GM12878 (cell line): ENCODE data around the gene UFC1. TPM values are rescaled to one million over a fixed set of nuclear protein-coding genes. Genes with fewer than 3 reads are reported as not detected.

Experiments used
- ATAC-seq: fragments of 200-7000 bp; cut with Tn5 transposase; 3 replicates; pipeline ENCODE4 v1.9.1; 2020; ENCODE audit warnings: mild to moderate bottlenecking, moderate library complexity
- BruUV-seq: library from RNA; stranded (reverse); fragments of 400-500 nt; replicated peaks from 2 replicates; lab custom pipeline; 2021; lab: Mats Ljungman, UMichigan
- CTCF ChIA-PET: fragments of 300-600 bp; sonication (Branson Sonifier 250); formaldehyde crosslinking; extraction: SDS; loops from one replicate; lab custom pipeline; 2021; ENCODE audit warnings: inconsistent platforms; lab: Yijun Ruan, JAX
- POLR2A ChIA-PET: fragments of 350-600 bp; formaldehyde crosslinking; extraction: SDS; loops from one replicate; lab custom pipeline; 2021; ENCODE audit warnings: inconsistent platforms; lab: Charles Lee
- RAD21 ChIA-PET: fragments of 300-600 bp; sonication (Branson Sonifier 250); formaldehyde crosslinking; loops from one replicate; lab custom pipeline; 2023; ENCODE audit warnings: antibody characterized with exemption; ENCODE audit not compliant: unreplicated experiment; lab: Charles Lee
- SMC1A ChIA-PET: fragments of 300-600 bp; sonication (Branson Sonifier 250); formaldehyde crosslinking; loops from one replicate; lab custom pipeline; 2023; ENCODE audit not compliant: unreplicated experiment, uncharacterized antibody; lab: Charles Lee
- DNase-seq: peaks from one replicate; pipeline ENCODE4 v3.0.0-alpha.2; 2011; ENCODE audit warnings: low read depth, low spot score
- FAIRE-seq: peaks from 3 replicates; lab custom pipeline; 2011; peaks lifted over from hg19 to GRCh38; lab: Jason Lieb, UNC
- H2AFZ ChIP-seq: 2 replicates; pipeline ENCODE4 v1.6.0; 2011; ENCODE audit warnings: low read depth, low read length, control low read depth; ENCODE audit not compliant: control insufficient read depth
- H3K27ac ChIP-seq: 2 replicates; pipeline ENCODE4 v1.5.1; 2011; ENCODE audit warnings: control low read depth; ENCODE audit not compliant: control insufficient read depth, insufficient read depth
- H3K27me3 ChIP-seq, 2 experiments: replicated peaks in 1 of 2; 2 replicates each; pipeline versions ENCODE4 v1.6.0 to v1.6.1; 2011; ENCODE audit warnings: low read length in 1 of 2; ENCODE audit not compliant: control insufficient read depth in 2 of 2, insufficient read depth in 2 of 2
- H3K36me3 ChIP-seq, 2 experiments: 2 replicates each; pipeline ENCODE4 v1.5.1; 2011; ENCODE audit warnings: low read length in 1 of 2; ENCODE audit not compliant: control insufficient read depth in 2 of 2, insufficient read depth in 2 of 2
- H3K4me1 ChIP-seq: 2 replicates; pipeline ENCODE4 v1.6.1; 2011; ENCODE audit warnings: mild to moderate bottlenecking, low read length, moderate library complexity, mixed read lengths; ENCODE audit not compliant: control insufficient read depth, insufficient read depth
- H3K4me2 ChIP-seq: 2 replicates; pipeline ENCODE4 v1.6.0; 2011; ENCODE audit warnings: control low read depth; ENCODE audit not compliant: control insufficient read depth, insufficient read depth
- H3K4me3 ChIP-seq: fragments of 200-600 bp; sonication (generic); 2 replicates; pipeline ENCODE4 v1.5.1; 2016
- H3K79me2 ChIP-seq: 2 replicates; pipeline ENCODE4 v1.6.0; 2011; ENCODE audit warnings: low read length; ENCODE audit not compliant: control insufficient read depth, insufficient read depth
- H3K9ac ChIP-seq: 2 replicates; pipeline ENCODE4 v1.8.0; 2011; ENCODE audit warnings: low read length, control low read depth, mixed read lengths; ENCODE audit not compliant: control insufficient read depth, insufficient read depth
- H3K9me3 ChIP-seq: replicated peaks from 3 replicates; pipeline ENCODE4 v1.5.1; 2011; ENCODE audit warnings: mild to moderate bottlenecking, low read length; ENCODE audit not compliant: control insufficient read depth, insufficient read depth
- H4K20me1 ChIP-seq: 2 replicates; pipeline ENCODE4 v1.6.0; 2011; ENCODE audit not compliant: control insufficient read depth, insufficient read depth
- BMI1 ChIP-seq: fragments of 450-650 bp; IDR thresholded peaks from 2 replicates; pipeline ENCODE4 v1.6.1; 2016; ENCODE audit warnings: mild to moderate bottlenecking, moderate library complexity, borderline replicate concordance
- LARP7 ChIP-seq: fragments of 450-650 bp; IDR thresholded peaks from 2 replicates; pipeline ENCODE4 v1.6.1; 2017; ENCODE audit warnings: mild to moderate bottlenecking
- NBN ChIP-seq: fragments of 450-650 bp; IDR thresholded peaks from 2 replicates; pipeline ENCODE4 v1.6.1; 2016
- SUZ12 ChIP-seq: fragments of 200-600 bp; sonication (generic); IDR thresholded peaks from one replicate; pipeline ENCODE4 v1.6.1; 2018; ENCODE audit warnings: antibody characterized with exemption, mild to moderate bottlenecking; ENCODE audit not compliant: unreplicated experiment
- WGBS: methylation state at CpG from one replicate; pipeline ENCODE4 v1.1.6; 2016; ENCODE audit warnings: low lambda C conversion rate; ENCODE audit not compliant: insufficient replicate concordance, insufficient coverage; ENCODE audit errors: missing lambda C conversion rate; 5-methylcytosine and 5-hydroxymethylcytosine counted together
- in situ Hi-C: fragments of 300-500 bp; cut with MboI; formaldehyde crosslinking; loops from 9 replicates; pipeline ENCODE4 v1.14.3; 2018; ENCODE audit warnings: mixed read lengths
- intact Hi-C: fragments of 100-400 bp; cut with micrococcal nuclease; formaldehyde crosslinking; loops from one replicate; pipeline ENCODE4 v1.14.2; 2022; ENCODE audit not compliant: unreplicated experiment
- polyA plus RNA-seq, 11 experiments: library from polyadenylated mRNA; depleted of rRNA in 4 of 11; unstranded in 6 of 11; stranded (reverse) in 5 of 11; fragments of >200 nt; fragmentation: Nextera tagmentation in 4 of 11; fragmentation: Illumina TruSeq in 1 of 11; extraction: Ambion mirVana in 4 of 11; extraction: Trizol in 1 of 11; gene quantifications; 1 replicate in 1 of 11; 2 replicates in 10 of 11; pipeline versions ENCODE4 v1.2.1 to v1.2.3, GENCODE V29; 2011 to 2016; ENCODE audit warnings: inconsistent platforms in 2 of 11, missing spikeins in 2 of 11, low read depth in 1 of 11
- total RNA-seq, 4 experiments: library from RNA; depleted of rRNA in 3 of 4; stranded (reverse); fragments of >200 nt in 3 of 4; fragmentation: Illumina TruSeq in 1 of 4; extraction: Trizol in 1 of 4; gene quantifications; 2 replicates each; pipeline versions ENCODE4 v1.2.1 to v1.2.3, GENCODE V29; 2013 to 2021
- TF ChIP-seq, protein P1 (sequence below): fragments of 450-650 bp; IDR thresholded peaks from 2 replicates; pipeline ENCODE4 v1.6.1; 2016; ENCODE audit warnings: mild to moderate bottlenecking

Gene UFC1
- total and polyA plus RNA-seq, 10 of the 15 experiments (the other 5 are each of a cell fraction or from before 2014, with no cell fraction given): 95.9 to 239 (median 151) TPM

DNA sequence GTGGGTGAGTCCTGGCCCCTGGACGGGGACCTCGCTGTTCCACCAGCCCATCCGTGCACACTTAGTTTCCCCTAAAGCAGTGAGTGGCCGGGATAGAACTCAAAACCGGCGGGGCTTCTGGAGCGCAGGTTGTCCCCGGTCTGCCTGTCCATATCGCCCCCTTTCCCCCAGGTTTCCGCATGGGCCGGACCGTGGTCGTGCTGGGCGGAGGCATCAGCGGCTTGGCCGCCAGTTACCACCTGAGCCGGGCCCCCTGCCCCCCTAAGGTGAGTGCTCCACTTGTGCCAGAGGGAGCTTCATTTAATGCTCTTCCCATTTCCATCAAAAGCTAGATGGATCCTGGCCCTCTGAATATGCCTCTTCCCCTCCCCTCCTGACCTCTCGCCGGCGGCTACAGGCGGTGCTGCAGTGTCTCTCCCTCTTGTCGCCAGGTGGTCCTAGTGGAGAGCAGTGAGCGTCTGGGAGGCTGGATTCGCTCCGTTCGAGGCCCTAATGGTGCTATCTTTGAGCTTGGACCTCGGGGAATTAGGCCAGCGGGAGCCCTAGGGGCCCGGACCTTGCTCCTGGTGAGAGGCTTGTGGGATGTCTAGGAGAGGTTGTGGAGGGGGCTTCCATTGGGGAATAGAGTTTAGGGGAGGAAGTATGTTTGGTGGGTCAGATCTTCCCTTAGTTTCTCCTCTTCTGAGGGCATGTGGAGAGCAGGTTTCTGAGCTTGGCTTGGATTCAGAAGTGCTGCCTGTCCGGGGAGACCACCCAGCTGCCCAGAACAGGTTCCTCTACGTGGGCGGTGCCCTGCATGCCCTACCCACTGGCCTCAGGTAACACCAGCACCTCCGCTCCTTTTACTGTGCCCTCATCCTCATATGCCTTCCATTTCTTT is 13.1 kb downstream of the UFC1 start:
- CTCF ChIA-PET: interaction anchor here (0.6 to 5.0 kb wide), 20 partner anchors 9 to 222 kb away, joined by 3 to 60 read pairs (median 6); partner anchors contain the start of genes B4GALT3, NDUFS2, TOMM40L and UFC1
- POLR2A ChIA-PET: interaction anchor here (0.6 to 2.9 kb wide), 16 partner anchors 9 to 222 kb away, joined by 3 to 17 read pairs (median 6); partner anchors contain the start of genes ARHGAP30, B4GALT3, DEDD and NDUFS2

More for the DNA sequence above, 13.1 kb downstream of the UFC1 start:
- Histone ChIP-seq H3K79me2 (no peaks in the 10 kb centered on the region), H3K4me3 (peak overlapping the region; percentile 86), H3K4me2 (peak overlapping the region; percentile 99), H4K20me1 (no peaks in the 10 kb centered on the region), H3K9ac (peak overlapping the region; percentile 64), H3K27ac (peak overlapping the region; percentile 4), H2AFZ (peak overlapping the region; percentile 27), H3K9me3 (no peaks in the 10 kb centered on the region), H3K36me3 (peaks cover 9 to 10% of the 10 kb centered on the region in 2 experiments), H3K4me1 (peaks cover 8% of the 10 kb centered on the region), H3K27me3 (no peaks in the 10 kb centered on the region)
- intact Hi-C loops: no loop called here
- FAIRE-seq (no peak), DNase-seq (no peak), ATAC-seq (peak; percentile 20)
- ChIA-PET RAD21 (interaction anchor here (0.5 to 4.8 kb wide), 15 partner anchors 9 to 591 kb away, joined by 3 to 34 read pairs (median 6); partner anchors contain the start of genes ARHGAP30, B4GALT3, DEDD and NDUFS2), SMC1A (interaction anchor here (0.8 to 3.5 kb wide), 15 partner anchors 9 to 215 kb away, joined by 3 to 18 read pairs (median 6); partner anchors contain the start of genes B4GALT3, NDUFS2, TOMM40L and UFC1)
- 5% methylated on average over 33 of the region's 33 CpGs for WGBS
- TF ChIP-seq, protein P1, sequence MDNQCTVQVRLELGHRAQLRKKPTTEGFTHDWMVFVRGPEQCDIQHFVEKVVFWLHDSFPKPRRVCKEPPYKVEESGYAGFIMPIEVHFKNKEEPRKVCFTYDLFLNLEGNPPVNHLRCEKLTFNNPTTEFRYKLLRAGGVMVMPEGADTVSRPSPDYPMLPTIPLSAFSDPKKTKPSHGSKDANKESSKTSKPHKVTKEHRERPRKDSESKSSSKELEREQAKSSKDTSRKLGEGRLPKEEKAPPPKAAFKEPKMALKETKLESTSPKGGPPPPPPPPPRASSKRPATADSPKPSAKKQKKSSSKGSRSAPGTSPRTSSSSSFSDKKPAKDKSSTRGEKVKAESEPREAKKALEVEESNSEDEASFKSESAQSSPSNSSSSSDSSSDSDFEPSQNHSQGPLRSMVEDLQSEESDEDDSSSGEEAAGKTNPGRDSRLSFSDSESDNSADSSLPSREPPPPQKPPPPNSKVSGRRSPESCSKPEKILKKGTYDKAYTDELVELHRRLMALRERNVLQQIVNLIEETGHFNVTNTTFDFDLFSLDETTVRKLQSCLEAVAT: 0 out of 2 replicates have a peak, but pooled peaks have one; percentile 8
- TF ChIP-seq NBN (no peak), LARP7 (peak; percentile 64; the same call in 1 of the 2 replicates), BMI1 (no peak), SUZ12 (no peak)
- no TSS peak for BruUV-seq
- in situ Hi-C loops: no loop called here
